GM12873 (cell line): ENCODE measurements around the gene IFT43.

ENCODE experiments used
- TF ChIP-seq, protein P1 (sequence below): IDR thresholded peaks from 2 replicates; pipeline ENCODE4 v1.5.1; 2012; ENCODE audit warnings: low read depth, mild to moderate bottlenecking, moderate library complexity, low read length, control low read depth; ENCODE audit not compliant: insufficient read depth; ENCODE audit errors: missing control alignments

Gene IFT43

DNA sequence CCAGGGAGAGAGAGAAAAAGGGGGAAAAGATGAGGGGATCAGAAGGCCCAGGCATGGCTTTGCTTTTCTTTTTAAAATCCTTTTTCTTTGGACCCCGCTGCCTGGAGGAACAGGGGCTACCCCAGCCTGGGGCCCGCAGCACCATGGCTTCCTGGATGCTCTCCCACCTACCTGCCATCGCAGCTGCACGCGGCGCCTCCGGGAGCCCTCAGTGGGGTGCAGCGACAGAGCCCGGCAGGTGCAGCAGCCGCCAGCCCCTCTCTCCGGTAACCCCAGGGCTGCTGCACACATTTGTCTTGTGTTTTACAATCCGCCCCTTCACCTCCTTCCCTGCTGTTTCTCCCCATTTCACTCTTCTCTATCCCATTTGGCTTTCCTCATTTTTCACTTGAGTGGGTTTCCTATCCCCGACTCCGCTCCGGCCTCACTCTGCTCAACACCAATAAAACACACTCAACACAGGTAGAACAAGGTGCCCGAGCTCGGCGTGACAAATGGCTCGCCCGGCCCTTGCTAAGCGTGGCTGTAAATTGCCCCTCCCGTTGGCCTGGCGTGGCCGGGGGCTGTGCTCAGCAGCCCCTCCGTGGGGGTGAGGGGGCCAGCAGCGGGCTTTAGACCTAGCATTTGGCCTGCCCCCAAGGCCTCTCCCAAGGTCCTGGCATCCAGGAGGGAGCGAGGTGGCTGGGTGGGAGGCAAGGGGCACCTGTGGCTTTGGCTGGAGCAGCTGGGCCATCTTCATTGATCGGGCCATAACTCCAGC lies 113.5 kb downstream of the IFT43 start:
- TF ChIP-seq, protein P1, sequence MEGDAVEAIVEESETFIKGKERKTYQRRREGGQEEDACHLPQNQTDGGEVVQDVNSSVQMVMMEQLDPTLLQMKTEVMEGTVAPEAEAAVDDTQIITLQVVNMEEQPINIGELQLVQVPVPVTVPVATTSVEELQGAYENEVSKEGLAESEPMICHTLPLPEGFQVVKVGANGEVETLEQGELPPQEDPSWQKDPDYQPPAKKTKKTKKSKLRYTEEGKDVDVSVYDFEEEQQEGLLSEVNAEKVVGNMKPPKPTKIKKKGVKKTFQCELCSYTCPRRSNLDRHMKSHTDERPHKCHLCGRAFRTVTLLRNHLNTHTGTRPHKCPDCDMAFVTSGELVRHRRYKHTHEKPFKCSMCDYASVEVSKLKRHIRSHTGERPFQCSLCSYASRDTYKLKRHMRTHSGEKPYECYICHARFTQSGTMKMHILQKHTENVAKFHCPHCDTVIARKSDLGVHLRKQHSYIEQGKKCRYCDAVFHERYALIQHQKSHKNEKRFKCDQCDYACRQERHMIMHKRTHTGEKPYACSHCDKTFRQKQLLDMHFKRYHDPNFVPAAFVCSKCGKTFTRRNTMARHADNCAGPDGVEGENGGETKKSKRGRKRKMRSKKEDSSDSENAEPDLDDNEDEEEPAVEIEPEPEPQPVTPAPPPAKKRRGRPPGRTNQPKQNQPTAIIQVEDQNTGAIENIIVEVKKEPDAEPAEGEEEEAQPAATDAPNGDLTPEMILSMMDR, result no peak

DNA sequence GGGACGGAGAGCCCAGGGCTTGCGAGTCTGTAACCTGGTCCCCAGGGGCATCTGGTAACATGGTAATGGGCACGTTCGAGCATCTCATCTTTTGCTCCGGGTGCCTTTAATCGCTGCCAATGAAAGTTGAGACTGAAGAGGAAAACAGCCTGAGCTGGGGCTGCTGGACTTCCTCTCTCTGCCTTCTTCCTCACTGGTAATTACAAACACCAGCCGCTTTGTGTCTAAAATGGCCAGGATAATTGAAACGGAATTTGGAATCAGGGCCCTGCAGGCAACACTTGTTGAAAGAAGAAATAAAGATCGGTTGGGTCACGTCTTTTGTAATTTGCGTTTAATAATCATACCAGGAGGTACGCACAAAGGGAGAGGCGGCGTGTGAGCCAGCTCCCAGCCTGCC lies 114.7 kb downstream of the IFT43 start:
- TF ChIP-seq, protein P1, result no peak

DNA sequence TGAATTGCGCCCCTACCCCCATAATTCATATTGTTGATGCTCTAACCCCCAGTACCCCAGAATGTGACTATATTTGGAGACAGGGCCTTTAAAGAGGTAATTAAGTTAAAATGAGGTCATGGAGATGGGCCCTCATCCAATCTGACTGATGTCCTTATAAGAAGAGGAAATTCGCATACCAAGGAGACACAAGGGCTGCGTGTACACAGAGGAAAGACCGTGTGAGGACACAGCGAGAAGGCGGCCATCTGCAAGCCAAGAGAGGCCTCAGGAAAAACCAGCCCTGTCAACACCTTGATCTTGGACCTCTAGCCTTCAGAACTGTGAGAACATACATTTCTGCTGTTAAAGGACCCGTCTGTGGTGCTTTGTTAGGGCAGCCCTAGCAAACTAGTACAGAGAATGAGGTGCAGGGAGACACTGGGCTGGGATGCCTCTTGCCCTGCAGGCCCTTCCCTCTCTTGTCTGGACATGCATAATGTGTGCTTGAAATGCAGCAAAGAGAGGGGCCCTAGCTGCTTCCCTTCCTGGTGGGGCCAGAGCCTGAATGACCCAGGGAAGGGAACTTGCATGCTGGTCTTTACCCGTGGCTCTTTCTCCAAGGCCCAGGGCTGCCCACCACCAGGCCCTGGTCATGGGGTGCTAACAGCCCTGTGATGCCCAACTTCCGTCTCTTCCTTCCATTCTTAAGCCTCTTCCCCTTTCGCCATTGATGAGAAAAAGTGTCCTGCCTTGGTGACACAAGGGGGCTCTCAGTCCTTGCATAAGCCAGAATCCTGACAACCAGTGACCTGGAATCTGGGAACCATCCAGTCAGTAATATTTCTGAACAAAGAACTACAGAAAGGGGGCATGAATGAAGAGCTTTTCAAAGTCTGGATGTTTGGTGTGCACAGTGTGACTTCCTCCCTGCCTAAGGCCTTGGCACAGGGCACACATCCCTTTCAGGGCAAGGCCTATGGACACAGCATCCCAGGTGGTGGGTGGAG lies 116.1 kb downstream of the IFT43 start:
- TF ChIP-seq, protein P1, result no peak

DNA sequence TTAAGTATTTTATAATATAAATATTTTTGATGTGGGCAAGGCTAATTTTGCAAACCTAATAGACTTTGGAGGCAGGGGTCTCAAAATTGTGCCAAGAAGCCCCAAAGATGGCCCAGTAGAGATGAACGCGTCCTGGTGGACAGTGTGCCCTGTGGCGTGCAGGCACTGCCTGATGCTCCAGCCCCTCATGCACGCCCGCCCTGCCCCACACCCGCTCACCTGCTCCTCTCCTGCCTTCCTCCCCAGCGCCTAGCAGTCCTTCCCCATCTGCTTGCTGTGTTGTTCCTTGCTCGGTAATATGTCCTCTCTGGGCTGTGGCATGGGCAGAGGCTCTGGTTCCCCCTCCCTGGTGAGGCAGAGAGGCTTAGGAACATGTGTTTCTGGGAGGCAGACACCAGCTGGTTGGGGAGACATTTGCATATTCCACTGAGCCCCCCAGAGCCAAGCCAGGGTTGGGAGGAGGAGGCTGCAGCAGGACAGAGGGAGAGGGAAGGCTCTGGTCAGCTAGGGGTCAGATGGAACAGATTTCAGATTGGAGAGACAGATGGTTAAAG lies 119.3 kb downstream of the IFT43 start:
- TF ChIP-seq, protein P1, result no peak

DNA sequence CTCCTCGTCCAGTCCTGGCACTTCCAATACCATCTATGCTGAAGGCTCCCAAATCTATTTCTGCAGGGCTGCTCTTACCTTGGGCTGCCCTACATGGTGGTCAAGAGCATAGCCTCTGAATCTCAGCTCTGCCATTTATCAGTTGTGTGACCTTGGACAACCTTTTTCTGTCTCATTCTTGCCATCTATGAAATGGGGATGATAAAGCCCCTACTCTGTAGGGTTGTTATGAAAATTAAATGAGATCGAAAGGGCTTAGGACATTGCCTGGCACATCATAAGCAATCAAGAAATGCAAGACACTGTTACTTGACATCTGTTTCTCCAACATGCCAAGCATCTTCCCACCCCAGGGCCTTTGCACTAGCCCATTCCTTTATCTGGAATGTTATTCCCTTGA lies 120.6 kb downstream of the IFT43 start:
- TF ChIP-seq, protein P1, result no peak

DNA sequence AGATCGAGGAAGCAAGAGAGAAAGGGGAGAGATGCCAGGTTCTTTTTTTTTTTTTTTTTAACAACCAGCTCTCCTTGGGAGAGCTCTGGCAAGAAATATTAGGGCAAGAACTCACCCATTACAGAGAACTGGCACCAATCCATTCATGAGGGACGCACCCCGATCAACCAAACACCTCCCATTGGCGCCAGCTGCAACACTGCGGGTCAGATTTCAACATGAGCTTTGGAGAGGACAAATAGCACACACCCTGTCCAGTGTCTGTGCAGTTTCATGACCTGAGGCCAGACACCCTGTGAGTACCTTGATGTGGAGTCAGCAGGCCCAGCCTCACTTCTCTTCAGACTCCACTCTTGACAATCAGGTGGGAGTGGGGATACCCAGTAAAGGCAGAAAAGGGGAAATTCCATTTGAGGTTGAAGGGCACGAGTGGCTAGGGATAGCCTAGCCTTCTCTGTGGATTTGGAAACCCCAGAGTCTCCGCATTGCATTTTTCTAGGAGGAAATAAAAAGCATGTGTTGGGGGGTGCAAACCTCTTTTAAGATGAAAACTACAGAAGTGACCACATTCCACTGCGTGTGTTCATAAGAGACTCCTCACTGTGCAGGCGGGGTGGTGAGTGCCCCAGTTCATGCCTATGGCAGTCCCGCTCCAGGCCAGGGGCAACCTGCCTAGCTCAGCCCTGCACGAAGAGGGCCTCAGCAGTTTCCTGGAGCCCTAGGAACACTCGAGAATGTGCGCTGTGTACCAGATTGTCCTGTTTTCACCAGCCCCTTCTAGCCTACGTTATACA lies 123.7 kb downstream of the IFT43 start:
- TF ChIP-seq, protein P1, result no peak
